ENCODE data around the gene SLC25A23. TPM values are rescaled to one million over a fixed set of nuclear protein-coding genes. Genes with fewer than 3 reads are reported as not detected.

SLC25A23 gene
- total and polyA plus RNA-seq, 2 of the 8 experiments (the other 6 are each of a cell fraction or from before 2014, with no cell fraction given) = 18.0 to 48.1 TPM

DNA sequence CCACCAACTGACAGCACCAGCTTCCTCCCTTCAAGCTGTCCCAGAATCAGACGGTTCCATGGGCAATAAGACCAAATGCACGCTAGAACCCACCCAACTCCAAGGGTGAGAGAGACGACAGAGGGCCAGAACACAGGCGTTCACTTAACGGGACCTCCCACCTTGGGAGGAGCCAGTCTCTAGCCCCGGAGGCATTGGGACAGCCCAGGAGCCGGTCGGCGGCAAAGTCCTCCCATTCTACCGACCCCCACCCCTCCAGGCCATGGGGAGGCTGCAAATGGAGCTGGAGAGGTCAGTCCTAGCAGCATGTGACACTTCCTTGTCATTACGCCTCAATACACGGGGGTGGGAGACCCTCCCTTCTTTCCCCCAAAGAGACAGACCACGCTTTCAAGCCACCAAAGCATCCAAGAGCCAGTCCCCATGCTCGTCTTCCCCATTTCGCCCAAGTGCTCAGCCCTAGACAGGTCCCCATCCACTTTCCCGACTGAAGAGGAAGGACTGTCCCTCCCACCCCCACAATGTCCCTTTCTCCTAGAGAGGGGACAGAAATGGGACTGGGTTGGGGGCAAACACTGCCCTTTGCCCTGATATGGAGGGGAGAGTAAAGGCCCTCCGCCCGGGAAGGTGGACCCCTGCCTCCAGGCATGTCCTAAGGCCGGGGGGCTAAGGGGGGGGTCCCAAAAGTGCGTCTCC, 35.9 kb downstream of the SLC25A23 start (continued):
- no peak for TF ChIP-seq SUZ12 (IDR thresholded peaks at IDR 0.05; ENCODE audit: low read length)
- no peak for TF ChIP-seq CHD1 (IDR thresholded peaks at IDR 0.05; ENCODE audit: low read depth, low read length)
- no peak for TF ChIP-seq ASH2L (IDR thresholded peaks at IDR 0.05; ENCODE audit: low read length)
- TF ChIP-seq, protein P1, sequence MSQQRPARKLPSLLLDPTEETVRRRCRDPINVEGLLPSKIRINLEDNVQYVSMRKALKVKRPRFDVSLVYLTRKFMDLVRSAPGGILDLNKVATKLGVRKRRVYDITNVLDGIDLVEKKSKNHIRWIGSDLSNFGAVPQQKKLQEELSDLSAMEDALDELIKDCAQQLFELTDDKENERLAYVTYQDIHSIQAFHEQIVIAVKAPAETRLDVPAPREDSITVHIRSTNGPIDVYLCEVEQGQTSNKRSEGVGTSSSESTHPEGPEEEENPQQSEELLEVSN (IDR thresholded peaks at IDR 0.05) = no peak
- TF ChIP-seq, protein P2, sequence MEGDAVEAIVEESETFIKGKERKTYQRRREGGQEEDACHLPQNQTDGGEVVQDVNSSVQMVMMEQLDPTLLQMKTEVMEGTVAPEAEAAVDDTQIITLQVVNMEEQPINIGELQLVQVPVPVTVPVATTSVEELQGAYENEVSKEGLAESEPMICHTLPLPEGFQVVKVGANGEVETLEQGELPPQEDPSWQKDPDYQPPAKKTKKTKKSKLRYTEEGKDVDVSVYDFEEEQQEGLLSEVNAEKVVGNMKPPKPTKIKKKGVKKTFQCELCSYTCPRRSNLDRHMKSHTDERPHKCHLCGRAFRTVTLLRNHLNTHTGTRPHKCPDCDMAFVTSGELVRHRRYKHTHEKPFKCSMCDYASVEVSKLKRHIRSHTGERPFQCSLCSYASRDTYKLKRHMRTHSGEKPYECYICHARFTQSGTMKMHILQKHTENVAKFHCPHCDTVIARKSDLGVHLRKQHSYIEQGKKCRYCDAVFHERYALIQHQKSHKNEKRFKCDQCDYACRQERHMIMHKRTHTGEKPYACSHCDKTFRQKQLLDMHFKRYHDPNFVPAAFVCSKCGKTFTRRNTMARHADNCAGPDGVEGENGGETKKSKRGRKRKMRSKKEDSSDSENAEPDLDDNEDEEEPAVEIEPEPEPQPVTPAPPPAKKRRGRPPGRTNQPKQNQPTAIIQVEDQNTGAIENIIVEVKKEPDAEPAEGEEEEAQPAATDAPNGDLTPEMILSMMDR (IDR thresholded peaks at IDR 0.05; ENCODE audit: control extremely low read depth in 1 of 3, insufficient read depth in 1 of 3, low read depth in 1 of 3, low read length in 3 of 3) = no peak
